ENCODE measurements around the gene JARID2.

DNA sequence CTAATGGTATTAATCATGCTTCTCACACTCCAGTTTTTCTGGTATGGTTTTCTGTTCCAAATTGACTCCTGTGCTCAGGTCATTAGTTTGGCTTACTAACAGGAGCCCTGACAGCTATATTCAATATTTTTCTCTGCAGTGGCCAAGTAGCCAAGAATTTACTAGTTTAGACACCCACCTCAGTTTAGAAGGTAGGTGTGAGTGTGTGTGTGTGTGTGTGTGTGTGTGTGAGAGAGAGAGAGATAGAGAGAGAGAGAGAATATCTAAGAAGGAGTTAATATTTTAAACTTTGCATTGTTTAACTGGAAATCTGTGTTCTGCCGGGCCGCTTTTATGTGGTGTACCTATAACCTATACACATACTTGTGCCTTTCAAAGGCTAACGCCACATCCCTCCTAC lies 18.5 kb downstream of the JARID2 start:
- TF ChIP-seq, protein P1, sequence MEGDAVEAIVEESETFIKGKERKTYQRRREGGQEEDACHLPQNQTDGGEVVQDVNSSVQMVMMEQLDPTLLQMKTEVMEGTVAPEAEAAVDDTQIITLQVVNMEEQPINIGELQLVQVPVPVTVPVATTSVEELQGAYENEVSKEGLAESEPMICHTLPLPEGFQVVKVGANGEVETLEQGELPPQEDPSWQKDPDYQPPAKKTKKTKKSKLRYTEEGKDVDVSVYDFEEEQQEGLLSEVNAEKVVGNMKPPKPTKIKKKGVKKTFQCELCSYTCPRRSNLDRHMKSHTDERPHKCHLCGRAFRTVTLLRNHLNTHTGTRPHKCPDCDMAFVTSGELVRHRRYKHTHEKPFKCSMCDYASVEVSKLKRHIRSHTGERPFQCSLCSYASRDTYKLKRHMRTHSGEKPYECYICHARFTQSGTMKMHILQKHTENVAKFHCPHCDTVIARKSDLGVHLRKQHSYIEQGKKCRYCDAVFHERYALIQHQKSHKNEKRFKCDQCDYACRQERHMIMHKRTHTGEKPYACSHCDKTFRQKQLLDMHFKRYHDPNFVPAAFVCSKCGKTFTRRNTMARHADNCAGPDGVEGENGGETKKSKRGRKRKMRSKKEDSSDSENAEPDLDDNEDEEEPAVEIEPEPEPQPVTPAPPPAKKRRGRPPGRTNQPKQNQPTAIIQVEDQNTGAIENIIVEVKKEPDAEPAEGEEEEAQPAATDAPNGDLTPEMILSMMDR (IDR thresholded peaks at IDR 0.05; ENCODE audit: insufficient read depth, low read depth, low read length): no peak
- TF ChIP-seq EZH2 (IDR thresholded peaks at IDR 0.05; ENCODE audit: insufficient read depth, low read length): no peak
